ENCODE measurements around the gene SERTM1.

The SERTM1 gene

DNA sequence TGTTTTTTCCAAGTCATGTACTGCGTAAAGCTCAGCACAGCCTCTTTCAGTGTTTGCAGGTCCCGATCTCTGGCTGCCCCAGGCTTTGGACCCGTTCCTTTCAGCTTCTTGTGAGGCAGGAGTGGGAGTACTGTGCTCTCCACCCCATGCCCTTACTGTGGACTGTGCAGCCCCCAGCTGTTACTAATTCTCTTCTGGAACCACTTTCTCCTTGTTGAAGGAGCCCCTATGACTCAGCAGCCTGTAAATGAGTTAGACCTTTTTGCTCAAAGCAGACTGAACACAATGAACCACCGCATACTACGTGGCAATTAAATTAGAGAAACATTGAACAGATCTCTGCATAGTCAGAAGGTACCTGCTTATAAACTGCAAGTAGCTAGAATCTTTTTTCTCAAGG is 39.0 kb downstream of the SERTM1 start:
- no peak for DNase-seq

DNA sequence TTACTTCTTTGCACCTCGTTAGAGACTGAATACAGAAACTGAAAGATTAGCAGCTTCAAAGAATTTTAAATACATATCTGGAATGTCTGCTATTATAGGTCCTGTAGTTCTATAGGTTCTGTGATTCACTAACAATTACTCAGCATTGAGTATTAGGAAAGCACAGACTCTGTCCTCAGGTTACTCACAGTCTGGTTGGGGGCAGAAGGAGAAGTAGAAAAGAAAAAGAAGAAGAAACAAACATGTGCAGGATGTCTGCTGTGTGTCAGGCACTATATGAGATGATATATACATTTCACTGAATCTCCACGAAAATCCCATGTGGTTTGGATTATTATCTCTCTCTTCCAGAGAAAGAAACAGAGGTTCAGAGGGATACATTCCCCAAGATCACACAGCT is 40.1 kb downstream of the SERTM1 start:
- no peak for DNase-seq

DNA sequence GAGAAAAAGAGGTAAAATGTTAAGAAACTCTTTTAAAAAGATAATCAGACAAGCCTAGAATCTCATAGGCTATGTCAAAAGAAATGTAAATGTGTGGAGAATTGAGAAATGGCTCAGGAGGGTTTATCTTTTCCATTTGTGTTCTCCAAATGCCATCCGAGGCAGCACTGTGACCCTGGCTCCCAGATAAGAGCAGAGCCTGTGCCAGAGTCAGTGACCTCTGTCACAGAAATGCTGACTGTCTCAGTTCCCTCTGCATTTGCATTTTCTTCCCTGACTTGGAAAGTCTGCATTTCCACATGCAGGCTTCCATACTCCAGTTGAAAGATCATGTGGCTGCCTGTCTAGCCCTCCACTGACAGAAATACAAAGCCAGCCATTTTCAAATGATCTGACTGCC is 42.0 kb downstream of the SERTM1 start:
- no peak for DNase-seq

DNA sequence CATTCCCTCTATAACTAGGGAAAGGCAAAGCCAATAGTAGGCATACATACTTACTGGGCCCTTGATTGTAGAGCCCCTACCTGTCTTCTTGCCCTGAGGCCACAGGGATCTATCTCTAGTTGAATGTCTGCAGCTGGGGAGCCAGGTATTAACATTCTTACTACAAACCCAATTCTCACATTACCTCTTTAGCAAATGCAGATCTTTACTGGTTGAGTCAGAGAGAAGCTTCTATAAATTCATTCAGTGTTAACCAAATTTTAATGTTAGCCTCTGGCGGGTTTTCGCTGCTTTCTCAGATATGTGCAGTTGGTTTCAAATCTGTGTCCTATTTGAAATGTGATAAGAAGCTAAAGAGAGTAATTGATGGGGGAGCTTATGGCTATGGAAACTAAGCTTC is 43.2 kb downstream of the SERTM1 start:
- DNase-seq: no peak

DNA sequence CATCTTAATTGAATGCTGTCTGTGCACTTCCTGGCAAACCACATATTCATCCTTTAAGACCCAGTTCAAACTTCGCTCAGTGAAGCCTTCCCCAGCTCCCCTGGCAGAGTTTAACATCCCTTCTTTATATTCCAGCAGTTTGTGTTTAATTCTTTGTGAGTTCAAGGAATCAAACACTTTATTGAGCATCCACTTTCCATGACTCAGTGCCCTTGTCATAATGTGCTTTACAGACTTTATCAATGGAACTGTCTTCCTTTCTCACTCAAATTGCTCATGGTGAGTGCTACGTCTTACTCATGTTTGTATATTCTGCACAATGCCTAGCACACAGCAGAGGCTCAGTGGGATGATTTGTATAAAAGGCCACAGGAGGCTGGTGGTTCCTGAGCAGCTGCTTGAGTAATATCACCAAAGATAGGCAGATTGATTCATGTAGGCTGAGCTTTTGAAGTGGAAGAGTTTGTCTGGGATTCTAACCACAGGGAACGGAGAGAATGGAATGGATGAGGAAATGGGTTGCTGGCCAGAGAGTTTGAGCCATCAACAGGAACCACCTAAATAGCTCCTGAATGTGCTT is 44.2 kb downstream of the SERTM1 start:
- DNase-seq: no peak

DNA sequence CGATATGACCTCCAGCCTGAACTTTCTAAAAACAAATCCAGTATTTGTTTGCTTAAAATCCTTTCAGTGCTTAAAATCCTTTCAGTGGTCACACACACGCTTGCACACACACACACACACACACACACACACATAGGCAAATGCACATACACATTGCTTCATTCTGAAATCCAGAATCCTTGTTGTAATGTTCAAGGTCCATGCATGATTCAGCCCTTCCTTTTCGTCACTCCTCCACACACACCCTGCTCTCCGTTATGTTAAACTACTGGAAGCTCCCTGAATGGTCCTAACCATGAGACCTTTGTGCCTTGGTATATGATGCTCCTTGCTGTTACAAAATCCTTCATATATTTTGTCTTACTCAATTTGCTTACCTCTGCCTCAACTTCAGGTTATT is 44.9 kb downstream of the SERTM1 start:
- no peak for DNase-seq

DNA sequence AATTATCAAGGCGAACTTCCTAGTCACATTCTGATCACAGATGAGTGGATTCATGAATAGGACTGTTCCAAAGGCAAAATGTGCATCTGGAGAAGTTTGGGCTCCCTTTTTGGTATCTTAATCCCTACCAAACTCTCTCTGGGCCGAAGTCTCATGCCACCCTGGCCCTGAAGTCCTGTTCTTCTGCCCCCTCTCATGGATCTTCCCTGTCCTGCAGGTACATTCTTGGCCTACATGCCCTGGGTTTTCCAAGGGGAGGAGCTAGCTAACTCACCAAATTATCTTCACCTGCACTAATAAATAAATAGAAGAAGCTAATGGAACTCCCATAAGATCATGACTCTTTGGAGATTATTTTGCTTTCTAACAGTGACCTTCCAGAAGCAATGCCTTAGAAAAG is 50.3 kb downstream of the SERTM1 start:
- DNase-seq: no peak

DNA sequence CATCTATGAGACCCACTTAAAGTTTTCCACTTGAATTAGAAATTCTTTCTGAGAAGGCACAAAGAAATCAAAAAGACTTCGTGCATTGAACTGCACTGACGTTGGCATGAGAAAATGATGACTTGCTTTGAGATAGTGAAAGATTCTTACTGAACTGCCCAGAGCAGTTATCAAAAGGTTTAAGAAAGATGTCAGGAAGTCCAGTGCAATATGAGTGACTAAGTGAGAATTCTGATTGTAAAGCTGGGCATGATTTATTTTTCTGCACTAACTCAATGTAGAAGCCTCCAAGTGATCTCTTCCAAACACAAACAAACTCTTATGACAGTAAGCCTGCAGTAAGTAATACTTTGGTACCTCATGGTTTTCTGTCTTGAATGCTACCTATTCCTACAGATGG is 52.1 kb downstream of the SERTM1 start:
- no peak for DNase-seq

DNA sequence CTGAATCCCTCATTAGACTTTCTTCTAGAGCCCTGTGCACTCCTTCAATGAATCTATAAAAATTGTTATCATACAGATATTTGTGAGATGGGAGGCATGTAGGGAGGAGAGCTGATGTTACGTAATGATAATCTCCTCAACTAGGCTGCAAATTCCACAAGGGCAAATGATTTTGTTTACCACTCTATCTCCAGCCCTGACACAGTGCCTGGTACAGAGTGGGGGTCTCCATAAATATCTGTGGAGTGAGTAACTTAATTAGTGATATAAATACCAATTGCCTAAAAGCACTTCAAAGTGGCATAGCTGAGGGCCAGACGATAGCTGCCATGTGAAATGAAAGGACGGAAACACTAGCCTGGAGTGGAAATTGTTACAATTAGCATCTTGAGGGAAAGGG is 54.2 kb downstream of the SERTM1 start:
- no peak for DNase-seq

DNA sequence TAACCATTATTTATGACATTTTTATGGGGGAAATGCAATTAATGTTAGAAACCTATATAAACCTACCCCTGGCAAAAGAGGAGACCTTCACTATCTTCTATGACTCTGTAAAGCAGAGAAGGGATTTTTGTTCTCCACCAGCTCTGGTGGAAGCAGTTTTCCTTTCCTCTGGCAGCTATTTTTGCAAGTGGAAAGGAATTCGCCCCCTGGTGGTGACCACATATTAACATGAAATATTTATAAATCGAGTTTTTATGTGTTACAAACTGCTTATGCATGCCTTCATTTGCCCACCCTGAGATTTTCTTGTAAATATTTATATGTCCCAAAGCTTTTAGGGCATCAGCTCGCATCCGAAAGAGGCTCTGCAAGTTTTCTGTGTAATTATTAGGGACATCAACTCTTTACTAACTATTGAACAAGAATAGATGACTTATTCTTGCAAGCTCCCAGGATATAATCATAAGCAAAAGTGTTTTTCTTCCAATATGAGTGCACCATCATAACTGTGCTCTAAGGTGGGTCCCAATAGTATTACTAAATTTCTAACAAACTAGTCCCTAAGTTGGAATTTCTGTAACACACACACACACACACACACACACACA is 62.4 kb downstream of the SERTM1 start:
- peak; percentile 13 for DNase-seq

DNA sequence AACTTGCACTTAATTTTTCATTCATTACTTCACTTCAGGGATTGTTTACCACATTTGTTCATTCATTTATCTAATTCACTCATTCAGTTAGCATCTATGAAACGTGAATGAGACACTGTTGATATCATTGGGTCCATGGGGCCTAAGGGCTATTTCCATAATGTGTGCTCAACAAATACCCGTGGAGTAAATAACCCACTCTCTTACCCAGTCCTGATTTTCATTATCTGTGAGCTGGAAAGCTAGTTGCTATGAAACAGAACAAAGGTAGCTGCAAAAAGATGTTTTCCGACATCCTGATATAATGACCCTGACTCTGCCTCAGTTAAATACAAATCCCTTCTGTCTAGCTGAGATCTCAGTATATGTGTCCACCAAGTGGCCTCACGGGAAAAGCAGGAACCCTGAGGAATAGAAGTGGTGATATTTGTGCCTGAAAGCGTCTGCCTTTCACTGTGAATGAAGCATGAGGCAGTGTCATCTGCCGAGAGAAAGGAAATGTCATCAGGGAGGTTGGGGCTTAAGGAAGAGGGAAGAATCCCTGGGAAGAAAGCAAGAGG is 63.8 kb downstream of the SERTM1 start:
- no peak for DNase-seq

DNA sequence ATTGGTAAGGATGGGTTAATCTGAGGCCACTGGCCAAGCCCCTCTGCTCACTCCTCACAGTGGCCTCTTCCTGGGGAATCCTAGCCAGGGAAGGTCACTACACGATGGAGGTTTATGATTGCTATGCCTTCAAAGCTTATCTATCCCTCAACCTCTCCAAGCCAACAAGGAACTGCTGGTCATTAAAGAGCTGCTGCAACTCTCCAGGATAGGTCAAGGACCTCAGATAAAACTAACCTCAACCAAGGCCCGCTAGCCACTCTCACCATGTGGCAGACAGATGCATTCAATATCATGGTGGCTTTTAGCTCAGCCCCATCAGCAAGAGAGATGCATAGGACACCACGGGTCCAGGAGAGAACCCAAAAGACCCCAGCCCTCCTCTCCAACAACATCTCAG is 71.6 kb downstream of the SERTM1 start:
- no peak for DNase-seq

DNA sequence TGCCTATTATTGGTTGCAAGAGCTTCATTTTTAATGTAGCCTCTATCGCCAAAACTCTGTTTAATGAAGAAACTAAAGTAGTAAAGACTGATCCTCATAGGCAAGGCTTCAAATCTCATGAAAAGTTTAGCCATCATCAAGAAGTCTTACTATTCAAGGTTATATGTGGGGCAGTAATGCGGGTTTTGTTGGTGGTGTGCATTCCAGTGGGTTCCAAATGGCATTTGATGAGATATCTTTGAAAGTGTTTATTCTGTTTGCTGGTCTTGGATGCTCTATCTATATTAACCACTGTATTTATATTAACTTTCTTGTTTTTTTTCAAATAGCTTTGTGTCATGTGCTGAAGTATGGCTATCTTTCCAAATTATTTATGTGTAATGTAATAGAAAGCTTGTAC is 72.2 kb downstream of the SERTM1 start:
- no peak for DNase-seq

Measured in NCI-H774 (cell line).